NK-92 treated with Interleukin-12 subunit alpha and Interleukin-12 subunit beta, amount 100 ng/mL, for 24 hours (cell line): ENCODE results near the gene CFAP74.

ENCODE experiments used
- DNase-seq: peaks from one replicate; lab custom pipeline; 2025; lab: John Stamatoyannopoulos, UW

The CFAP74 gene

GRCh38 chr1:2039251-2039650, 35.7 kb upstream of the CFAP74 start:
- DNase-seq: no peak

GRCh38 chr1:2038229-2038628, 34.6 kb upstream of the CFAP74 start:
- DNase-seq: no peak

- DNase-seq: no peak
Observed at GRCh38 chr1:2037314-2037979, 33.9 kb upstream of the CFAP74 start.

- DNase-seq: no peak
Observed at GRCh38 chr1:2036287-2036686, 32.7 kb upstream of the CFAP74 start.

- no peak for DNase-seq
Observed at GRCh38 chr1:2033165-2033564, 29.6 kb upstream of the CFAP74 start.

GRCh38 chr1:2032737-2033136, 29.2 kb upstream of the CFAP74 start:
- no peak for DNase-seq

GRCh38 chr1:2031546-2032540, 28.3 kb upstream of the CFAP74 start:
- DNase-seq: no peak

- DNase-seq: no peak
Observed at GRCh38 chr1:2030076-2030871, 26.7 kb upstream of the CFAP74 start.

- no peak for DNase-seq
Observed at GRCh38 chr1:2029561-2029960, 26.0 kb upstream of the CFAP74 start.

- DNase-seq: no peak
Observed at GRCh38 chr1:2028870-2029560, 25.4 kb upstream of the CFAP74 start.

GRCh38 chr1:2027961-2028583, 24.5 kb upstream of the CFAP74 start:
- no peak for DNase-seq

GRCh38 chr1:2025491-2025981, 21.9 kb upstream of the CFAP74 start:
- DNase-seq: no peak

GRCh38 chr1:2024887-2025286, 21.3 kb upstream of the CFAP74 start:
- no peak for DNase-seq

- no peak for DNase-seq
Observed at GRCh38 chr1:2024451-2024850, 20.9 kb upstream of the CFAP74 start.

GRCh38 chr1:2023187-2023586, 19.6 kb upstream of the CFAP74 start:
- DNase-seq: no peak

- no peak for DNase-seq
Observed at GRCh38 chr1:2022063-2022770, 18.6 kb upstream of the CFAP74 start.

GRCh38 chr1:2021550-2021949, 18.0 kb upstream of the CFAP74 start:
- DNase-seq: no peak

- no peak for DNase-seq
Observed at GRCh38 chr1:2020310-2020655, 16.7 kb upstream of the CFAP74 start.

- DNase-seq: no peak
Observed at GRCh38 chr1:2019571-2020309, 16.2 kb upstream of the CFAP74 start.

- DNase-seq: no peak
Observed at GRCh38 chr1:2019172-2019543, 15.6 kb upstream of the CFAP74 start, which contains the start of gene GABRD. GABRD (plus strand) TSS chr1:2019345; CDS start chr1:2019424, 79 bp downstream.
